Stimulated activated CD8-positive, alpha-beta memory T cell treated with anti-CD3 and anti-CD28 coated beads, Interleukin-15, amount 100 ng/mL, for 1 hour (primary cell): Measurements from ENCODE around the gene NFIA.

ENCODE experiments used
- DNase-seq: peaks from one replicate; pipeline ENCODE4 v3.0.0-alpha.2; 2020; ENCODE audit warnings: low read depth

Gene NFIA

DNA sequence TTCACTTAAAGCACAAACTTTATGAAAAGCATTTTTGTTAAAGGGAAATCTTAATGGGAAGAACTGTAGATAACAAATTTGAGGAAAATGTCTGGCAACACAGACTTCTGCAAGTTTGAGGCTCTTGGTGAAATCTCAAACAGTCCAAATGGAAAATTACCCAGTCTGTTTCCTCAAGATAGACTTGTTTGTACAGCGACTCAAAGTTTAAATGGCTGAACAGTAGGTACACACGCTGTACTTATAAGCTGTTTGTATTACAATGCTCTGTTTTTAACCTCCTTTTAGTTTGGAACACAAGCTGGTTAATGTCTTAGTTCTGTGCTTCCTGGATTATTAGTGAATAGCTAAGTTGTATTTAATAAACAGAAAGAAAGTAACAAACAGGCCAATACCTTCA, 217.1 kb downstream of the NFIA start:
- no peak for DNase-seq

DNA sequence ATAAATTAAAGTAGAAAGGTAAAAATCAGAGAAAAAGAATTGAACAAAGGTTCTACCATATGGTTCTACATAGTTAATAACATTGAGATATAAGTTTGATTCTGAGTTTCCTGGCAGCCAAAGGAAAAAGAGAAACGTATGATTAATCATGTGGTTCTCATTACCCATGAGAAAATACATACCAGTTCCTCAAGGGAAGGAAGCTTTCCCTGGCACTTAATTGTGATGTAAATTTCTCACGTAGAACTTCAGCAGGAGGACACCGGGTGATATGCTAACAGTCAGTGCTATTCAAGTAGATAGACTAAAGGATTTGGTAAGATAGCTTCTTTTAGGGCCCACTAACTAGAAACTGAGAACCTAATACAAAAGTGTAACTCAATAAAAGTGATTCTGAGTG, 218.5 kb downstream of the NFIA start:
- DNase-seq: no peak

DNA sequence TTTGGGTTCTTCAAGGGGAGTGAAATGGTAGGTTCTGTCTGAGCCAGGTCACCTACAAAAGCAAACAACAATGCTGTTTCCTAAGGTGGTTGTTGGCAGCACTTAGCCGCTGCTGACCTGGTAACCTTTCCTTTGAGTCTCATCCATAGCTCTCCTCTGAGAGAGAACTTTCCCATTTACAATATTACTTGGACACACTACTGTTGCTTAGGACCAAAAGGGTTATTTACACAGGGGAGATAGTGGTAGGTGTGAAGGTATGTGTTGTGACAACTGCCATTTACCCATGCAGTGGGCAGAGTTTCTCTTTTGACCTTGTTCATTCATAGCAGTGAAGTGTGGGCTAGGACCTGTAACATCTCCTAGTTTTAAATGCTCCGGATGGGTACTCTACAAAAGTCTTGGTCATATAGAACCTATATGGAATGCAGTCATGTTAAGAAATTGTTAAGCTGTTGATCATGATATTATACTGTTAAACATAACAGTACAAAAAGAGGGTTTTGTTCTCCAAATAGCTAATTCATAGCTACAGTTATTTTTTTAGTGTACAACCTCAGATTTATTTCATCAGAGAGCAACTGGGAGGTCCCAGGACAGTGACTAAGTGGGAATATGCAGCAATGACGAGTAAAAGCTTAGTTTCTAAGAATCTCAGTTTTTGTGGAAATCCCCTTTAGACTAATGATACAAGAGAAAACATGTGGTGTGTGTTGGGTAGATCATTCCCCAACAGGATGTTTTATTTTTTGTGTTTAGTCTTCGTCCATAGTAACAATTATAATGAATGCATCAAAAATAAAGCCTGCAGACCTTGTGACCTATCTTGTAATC, 219.7 kb downstream of the NFIA start:
- no peak for DNase-seq

DNA sequence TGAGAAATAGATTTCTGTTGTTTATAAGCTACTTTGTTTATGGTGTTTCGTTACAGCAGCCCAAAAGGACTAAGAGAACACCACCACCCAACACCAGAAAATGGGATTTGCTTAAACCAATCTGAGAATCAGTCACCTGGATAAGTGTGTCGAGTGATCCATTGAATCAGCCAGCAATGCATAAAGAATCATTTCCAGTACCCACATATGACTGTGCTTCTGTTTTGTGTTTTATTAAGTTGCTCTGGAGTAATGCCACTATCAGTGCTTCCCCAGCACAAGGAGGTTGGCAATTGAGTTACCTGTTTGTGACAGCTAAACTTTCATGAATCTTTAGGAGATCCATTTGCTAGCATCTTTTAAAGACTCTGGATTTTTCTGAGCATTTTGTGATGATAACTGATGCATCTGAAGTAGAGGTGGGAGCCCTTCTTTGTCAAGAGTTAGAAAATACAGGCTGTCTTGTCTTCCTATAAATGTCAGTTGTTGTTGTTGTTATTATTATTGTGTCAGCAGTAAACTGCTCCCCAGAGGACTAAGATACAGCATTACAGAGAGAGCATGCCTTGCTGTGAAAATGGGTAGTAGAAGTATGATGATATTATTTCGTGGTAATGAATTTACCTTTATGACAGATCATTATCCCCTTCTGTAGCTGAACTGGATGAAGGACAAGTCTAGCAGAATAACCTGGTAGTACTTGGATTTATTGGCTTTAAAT, 225.2 kb downstream of the NFIA start:
- DNase-seq: no peak

DNA sequence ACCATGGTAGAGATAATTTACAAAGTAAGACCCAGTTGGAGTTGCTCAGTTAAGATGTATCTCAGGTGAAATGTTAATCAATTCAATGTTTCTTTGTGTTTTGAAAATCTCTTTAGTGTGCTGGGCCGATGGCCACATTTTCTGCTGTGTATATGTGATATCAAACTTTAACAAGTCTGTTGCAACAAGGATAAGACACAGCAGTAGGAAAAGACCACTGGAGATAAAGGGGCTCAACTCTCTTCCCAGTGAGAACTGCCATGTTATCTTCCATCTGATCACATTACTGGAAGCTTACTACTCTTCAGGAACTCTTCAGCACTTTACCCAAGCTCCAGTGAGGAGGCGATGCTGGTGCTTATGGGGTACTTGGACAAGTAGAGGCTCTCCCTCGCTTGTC, 227.7 kb downstream of the NFIA start:
- DNase-seq: no peak

DNA sequence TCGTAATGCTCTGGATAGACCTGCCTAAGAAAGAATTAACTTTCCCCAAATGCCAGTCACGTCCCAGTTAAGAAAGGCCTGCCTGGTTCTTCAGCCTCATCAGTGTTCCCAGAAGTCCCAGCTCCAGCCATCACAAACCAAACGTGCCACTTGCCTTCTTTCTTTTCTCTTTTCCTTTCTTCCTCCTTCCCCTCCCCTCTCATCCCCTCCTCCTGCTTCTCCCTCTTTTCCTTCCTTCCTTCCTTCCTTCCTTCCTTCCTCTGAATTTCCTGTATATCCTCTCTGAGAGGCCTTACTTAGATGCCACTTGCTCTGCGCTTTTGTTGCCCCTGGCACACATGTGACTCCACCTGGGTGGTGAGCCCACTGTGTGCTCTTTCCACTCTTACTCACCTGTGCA, 228.2 kb downstream of the NFIA start:
- DNase-seq: no peak

DNA sequence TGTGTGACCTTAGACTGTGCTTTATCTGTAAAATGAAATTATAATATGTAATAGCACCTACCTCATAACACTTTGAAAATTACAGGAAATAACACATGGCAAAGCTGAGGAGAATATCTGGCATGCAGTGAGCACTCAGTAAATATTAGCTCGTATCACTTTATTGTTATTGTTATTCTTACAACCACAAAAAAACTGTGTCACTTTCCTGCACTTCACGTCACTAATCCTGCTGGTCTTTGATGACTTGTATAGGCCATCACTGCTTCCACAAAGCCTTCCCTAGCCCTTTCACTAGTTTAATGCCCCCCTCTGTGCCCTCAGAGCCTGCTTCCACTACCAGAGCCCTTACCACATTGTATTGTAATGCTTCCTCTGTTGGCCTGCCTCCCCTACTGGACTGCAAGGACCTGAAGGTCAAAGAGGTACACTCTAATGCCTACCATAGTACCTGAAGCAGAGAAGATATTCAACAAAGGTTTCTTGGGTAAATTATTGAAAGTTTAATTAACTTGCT, 231.6 kb downstream of the NFIA start:
- DNase-seq: no peak

DNA sequence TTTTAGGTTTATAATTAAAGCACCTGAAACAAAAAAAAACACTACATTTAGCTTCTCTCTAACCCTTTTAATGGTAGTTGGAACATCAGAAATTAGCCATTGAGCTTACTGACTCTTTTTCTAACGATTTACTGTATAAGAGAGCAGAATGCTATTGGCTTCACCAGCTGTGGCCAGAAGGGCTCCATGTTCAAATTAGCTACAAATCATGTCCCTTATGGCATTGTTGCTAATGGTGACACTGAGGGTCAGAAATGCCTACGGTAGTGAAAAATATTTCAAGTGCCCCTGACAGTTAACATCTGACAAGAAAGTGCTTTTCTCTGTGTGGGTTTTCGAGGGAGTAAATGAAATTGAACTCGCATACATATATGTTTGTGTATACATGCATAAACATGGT, 232.7 kb downstream of the NFIA start:
- no peak for DNase-seq

DNA sequence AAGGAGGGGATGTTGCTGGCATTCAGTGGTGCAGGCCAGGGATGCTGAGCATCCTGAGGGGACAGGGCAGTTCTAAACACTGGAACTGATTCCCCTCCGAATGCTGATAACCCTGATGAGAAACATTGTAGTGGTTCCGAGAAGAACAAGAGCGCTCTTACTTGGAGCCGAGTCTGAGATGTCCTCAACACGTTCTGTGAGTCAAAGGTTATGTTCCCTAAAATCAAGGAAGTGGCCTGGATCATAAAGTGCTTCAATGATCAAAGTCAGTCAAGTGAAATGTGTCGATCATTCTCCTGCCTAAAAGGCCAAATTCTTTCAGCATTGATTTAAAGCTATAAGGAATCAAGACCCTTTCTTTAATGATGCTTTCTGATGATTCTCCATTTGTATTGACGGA, 234.1 kb downstream of the NFIA start:
- no peak for DNase-seq

DNA sequence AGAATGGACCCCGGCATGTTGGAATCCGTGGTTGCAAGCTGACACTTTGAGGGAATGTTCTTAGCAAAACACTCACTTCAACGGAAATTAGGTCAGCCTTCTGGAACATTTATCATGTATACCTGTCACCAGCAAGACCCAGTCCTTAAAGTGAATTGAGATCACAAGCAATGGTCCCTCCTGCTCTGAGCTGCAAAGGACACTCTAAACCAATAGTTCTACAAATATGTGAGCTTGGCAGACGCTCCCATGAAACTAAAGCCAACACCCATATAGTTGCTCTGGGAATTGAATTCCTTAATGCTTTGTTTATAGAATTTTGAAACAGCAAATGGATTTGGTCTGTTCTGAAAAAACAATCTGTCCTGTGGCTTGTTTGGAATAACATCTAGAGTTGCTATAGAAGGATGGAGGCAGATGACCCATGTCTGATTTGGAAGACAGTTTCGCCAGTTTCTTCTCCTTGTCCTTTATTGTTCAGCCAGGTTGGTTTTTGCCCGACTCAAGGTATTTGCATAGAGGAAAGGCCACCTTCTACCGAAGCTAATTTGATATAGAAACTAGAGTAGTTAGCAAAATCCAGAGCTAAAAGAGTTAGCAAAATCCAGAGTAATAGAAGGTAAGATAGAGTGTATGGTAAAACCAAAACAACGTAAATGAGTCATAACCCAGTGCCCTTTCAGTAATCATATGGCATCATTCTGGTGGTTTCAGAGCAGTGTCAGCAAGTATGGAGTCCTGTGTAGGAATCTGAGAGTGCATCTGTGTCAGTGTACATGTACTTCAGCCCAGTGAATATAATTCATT, 236.2 kb downstream of the NFIA start:
- DNase-seq: no peak

DNA sequence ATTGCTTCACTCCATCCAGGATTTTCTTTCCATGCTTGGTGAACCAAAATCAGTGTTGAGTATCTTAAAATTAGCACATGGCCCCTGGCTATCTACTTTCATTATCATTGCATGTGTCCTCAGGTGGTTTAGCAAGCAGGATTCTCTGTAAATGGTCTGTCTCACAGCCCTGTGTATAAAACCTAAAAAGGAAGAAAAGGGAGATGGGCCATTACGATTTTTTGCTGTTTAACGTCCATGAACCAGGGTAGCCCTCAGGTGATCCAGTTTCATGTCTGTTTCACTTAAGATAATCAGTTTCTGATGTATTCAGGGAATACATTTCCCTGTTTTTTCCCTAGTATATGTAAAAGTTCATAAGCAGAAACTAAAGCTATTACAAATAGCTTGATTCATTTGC, 238.2 kb downstream of the NFIA start:
- DNase-seq: no peak

DNA sequence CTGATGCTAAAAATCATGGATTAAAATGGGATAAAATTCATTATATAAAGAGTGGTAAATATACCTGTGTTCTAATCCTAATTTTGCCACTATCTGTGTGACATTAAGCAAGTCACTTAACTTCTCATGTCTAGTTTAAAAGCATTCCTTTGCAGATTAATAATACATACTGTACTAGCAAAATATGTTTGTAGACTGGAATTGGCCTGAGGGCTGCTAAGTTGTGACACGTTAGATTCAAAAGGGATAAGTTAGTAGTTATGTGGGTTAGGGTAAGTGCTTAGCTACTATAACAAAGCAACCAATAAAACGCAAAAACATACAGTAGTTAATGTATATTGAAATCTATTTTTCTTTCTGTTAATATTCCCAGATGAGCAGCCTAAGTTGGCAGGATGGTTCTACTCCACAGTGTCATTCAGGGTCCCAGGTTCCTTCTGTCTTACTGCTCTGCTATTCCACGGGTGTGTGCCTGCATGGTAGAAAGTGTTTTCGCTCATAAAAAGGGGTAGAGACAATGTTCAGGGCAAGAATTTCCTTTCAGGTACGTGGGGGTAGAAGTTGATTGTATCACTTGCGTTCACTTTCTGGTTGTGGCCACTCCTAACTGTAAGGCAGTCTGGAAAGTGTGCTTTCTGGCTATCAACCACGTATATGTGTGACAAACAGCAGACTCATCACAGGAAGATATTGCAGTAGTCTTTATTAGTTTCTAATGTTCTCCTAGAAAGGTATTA, 239.8 kb downstream of the NFIA start:
- DNase-seq: no peak

DNA sequence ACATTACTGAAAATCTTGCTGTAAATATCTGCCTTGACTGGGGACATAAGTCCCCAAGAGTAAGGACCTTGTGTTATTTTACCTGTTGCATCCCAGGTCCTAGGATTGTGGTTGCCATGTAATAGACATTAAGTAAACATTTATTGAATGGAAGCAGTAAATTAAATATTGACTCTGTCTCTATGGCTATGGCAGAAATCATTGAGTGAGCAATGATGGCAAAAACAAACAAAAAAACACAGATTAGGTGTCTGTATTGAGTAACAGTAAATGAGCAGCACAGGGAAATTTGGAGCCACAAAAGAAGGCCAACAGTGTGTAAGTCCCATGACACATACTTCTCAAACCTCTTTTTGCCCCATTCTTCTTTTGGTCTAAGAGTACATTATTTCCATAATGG, 240.4 kb downstream of the NFIA start:
- DNase-seq: no peak

DNA sequence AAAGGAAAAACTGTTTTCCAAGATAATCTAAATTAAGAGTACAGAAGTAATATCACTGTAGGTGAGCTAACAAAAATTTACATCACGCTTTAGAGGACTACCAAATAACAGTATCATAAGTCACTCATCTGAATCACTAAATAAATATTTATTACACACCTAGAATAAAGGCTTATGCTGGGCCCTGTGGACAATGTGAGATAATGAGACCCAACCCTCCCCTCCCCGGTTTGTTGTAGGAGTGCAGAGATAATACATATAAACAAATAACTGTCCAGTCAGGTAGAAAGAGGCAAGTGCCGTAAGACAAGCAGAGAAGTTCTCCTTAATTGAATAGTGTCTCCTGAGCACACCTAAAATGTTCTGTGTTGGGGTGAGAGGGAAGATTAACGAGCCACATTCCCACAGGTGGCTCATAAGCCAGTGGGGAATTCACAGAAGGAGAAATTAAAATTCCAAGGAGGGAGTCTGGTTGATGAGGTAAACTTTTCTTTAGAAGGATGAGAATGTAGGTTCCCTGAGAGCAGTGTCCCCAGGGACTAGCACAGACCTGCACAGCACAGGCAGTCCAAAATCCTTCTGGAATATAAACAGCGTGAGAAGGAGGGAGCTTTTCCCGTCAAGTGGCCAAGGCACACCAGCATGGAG, 241.4 kb downstream of the NFIA start:
- DNase-seq: no peak

DNA sequence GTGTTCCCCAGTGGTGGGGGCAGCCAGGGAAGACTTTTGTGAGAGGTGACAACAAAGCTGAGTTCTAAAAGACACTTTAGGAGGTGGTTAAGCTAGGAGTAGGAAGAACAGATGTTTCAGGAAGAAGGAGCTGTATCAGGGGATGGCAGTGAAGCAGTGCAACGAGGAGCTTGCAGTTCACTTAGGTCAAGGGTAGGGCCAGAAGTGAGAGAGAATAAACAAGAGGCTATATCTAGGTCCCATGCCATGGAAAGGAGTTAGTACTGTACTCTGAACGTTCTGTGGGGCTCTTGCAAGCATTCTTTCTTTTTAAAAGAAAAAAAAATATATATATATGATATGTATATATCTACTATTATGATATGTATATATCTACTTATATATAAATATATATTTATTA, 244.4 kb downstream of the NFIA start:
- no peak for DNase-seq

DNA sequence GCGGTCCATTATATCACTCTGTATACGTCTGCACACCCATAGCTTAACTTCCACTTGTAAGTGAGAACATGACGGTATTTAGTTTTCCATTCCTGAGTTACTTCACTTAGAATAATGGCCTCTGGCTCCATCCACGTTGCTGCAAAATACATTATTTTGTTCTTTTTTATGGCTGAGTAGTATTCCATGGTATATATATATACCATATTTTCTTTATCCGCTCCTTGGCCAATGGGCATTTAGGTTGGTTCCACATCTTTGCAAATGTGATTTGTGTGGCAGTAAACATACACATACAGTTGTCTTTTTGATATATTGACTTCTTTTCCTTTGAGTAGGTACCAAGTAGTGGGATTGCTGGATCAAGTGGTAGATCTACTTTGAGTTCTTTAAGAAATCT, 245.1 kb downstream of the NFIA start:
- no peak for DNase-seq

DNA sequence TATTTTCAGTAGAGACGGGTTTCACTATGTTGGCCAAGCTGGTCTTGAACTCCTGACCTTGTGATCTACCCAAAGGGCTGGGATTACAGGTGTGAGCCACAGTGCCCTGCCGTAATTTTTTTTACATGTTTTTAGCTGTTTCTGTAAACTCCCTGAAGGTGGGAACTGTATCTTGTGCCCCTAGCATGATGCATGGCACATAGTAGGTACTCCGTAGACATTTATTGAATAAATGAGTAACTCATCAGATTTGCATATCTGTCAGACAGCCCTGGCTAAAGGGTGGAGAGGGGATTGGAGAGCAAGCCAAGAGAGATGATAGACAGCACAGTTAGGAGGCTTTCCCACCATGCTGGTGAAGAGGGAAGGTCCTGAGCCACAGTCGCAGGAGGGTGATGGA, 247.2 kb downstream of the NFIA start:
- DNase-seq: no peak

DNA sequence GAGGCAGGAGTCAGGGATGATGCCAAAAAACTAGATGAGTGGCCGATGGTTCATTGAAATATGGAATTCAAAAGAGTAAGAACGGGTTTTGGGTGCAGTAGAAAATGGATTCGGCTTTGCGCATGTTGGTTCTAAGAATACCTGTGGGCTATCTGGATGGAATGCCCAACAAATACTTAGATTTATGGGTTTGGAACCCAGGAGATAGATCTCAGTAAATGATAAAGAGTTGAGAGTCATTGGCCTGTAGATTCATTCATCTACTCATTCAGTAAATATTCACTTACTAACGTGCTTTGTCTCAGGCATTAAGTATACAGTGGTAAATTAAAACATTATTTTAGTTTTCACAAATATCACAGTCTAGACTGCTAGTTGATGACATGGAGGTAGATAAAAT, 247.7 kb downstream of the NFIA start:
- DNase-seq: no peak

DNA sequence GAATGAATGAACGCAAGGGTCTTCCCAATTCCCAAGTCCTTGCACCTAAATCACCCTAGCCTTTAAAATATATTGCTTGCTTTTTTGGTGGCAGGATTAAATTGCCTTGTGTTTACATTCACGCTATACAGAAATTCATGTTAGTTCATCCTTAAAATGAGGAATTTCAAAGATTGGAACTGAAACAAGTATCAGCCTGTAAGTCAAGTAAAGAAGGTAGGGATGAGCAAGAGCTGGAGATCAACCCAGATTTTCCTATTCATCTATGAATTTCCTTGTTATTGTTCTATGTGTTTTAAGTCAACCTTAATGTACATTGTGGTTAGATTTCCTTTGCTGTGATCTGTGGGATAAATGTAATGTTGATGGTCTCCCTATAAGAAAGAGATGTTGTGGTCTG, 248.2 kb downstream of the NFIA start:
- no peak for DNase-seq

DNA sequence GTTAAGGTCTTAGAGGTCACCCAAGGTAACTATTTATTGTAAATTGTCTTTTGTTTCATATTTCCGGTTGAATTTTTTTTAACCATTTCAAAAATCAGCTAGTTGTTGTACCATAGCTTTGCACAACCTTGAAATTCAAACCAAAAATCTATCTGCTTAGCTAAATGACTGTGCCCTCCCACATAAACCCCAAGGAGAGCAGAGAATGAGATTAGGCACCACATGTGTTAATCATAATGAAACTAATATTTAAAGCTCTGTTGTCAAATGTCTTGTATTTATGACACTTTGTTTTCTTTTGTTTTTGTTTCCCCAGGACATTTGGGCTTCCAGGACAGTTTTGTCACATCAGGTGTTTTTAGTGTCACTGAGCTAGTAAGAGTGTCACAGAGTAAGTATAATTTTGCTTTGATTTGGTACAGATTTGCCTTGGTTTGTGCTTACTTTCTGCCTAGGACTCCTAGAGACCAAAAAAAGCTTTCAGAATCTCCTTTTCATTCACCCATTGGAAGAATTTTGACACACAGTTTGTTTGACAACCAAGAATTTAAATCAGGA, 249.9 kb downstream of the NFIA start:
- no peak for DNase-seq

DNA sequence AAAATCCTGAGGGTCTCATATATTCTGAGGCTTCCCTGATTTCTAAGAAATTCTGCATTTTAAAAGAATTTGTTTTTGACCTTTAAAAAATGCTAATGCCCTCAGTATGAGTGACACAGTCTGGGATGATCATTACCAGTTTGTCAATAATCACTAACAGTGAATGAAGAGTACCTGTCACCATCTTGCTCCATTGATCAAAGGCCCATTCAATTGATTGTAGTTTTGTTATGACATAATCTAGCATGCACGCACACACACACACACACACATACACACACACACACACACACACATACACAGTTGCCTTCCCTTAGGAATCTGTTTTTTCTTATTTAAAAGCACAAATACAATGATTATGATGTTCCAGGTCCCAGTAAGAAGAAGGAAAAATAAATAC, 250.4 kb downstream of the NFIA start:
- DNase-seq: no peak
